UCSD-AML1 (cell line): ENCODE measurements around the gene ERN1.

Experiments used
- DNase-seq: peaks from one replicate; lab custom pipeline; 2025; ENCODE audit not compliant: unreplicated experiment; lab: John Stamatoyannopoulos, UW

ERN1 gene

DNA sequence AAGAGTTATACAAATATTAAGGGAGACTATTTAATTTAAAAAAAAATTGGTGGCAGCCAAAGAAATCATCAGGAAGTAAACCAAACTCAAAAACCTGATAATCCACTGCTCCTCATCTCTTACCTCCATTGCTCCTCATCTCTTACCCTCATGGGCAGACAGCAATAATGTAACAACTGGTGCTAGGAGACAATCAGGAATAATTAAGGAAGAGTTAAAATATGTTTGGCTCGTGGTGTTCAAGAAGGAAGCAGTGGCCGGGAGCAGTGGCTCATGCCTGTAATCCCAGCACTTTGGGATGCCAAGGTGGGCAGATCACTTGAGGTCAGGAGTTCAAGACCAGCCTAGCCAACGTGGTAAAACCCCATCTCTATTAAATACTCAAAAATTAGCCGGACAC, 18.1 kb downstream of the ERN1 start:
- no peak for DNase-seq

DNA sequence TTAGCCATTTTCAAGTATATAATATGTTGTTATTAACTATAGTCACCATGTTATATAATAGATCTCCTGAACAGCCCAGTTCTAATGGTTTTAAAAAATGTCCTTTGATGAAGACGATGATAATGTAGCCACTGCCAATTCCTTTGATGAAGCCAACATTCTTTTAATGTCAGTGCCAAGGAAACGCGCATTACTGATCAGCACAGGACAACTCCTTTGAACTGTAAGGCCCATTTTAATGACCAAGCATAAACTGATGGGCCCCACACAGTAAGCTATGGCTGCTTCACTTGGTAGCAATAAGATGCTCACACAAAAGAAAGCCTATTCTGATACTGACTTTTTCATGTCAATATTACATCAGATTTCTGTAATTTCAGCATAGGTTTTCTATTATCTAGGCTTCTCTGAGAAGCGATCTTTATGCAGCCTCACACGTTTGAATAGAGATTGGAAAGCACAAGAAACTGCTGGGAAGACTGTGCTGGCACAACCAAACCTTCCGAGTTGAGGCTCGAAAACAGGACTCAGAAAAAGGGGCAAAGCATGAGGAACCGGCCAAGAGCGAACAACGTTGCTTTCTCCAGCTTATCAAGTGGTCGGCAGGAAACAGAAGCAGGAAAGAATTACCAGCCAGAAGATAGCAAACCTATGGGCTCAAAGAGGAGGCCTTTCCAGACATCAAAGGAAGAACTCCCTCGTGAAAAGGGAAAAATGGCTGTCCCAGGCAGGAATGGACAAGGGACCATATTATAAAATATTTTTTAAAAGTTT, 19.4 kb downstream of the ERN1 start:
- DNase-seq, result peak; percentile 34

- DNase-seq, result no peak
Measured at GRCh38 chr17:64109400-64109799, 20.5 kb downstream of the ERN1 start.

DNA sequence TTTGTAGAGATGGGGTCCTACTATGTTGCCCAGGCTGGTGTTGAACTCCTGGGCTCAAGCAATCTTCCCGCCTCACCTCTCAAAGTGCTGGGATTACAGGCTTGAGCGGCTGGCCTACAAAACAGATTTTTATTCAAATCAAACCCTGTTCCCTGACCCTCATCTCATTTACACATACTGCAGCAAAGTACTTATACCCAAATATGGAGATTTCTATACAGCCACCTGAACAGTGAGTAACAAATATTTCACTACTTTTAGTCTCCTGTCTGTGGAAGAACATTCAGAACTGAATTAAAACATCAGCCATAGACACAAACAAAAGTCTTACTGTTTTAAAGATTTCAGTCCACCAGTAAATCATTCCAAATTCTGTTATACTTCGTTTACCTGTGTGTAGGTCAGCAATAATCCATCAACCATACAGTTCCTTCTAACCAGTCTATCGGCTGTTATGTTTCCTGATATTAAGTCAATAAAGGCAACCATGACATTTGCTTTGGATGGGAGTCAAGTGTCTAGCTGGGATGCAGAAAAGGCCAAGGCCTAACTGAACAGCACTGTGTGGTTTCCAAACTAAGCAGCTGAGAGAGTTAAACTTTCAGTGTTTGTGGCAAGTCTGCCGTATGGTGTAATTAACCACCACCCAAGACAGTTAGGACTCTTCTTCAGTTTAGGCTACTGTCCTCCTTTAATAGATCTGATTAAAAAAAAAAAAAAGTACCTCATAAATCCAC, 22.3 kb downstream of the ERN1 start:
- DNase-seq, result no peak

GRCh38 chr17:64106918-64107317, 23.0 kb downstream of the ERN1 start:
- DNase-seq, result no peak

DNA sequence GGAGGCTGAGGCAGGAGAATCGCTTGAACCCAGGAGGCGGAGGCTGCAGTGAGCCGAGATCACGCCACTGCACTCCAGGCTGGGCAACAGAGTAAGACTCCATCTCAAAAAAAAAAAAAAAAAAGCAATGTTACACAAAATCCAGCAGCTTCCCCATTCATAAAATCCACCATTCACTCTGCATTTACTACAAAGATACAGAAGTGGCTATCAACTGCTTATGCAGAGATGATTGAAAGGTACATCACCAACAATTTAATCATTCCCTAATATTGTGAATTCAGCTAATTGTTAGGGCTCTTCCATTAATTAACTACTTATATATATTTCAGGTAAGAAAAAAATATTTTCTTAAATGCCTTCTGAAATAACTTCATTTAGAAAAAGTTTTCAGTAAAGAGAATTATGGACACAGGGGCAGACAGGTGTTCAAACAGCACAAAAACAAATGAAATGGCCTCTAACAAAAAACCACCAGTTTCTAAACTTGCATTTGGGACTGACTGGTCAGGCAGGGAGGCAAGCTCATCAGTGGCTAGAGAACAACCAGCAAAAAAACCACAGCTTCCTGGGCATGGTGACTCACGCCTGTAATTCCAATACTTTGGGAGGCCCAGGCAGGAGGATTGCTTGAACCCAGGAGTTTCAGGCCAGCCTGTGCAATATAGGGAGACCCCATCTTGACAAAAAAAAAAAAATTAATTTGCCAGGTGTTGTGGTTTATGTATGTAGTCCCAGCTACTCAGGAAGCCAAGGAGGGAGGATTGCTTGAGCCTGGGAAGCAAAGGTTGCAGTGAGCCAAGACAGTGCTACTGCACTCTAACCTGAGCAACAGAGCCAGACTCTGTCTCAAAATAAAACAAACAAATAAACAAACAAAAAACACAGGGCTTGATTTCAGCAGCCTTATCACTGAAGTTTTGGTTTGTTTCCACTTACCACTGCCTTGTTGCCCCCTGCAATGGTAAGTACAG, 26.3 kb downstream of the ERN1 start:
- DNase-seq, result peak; percentile 37

DNA sequence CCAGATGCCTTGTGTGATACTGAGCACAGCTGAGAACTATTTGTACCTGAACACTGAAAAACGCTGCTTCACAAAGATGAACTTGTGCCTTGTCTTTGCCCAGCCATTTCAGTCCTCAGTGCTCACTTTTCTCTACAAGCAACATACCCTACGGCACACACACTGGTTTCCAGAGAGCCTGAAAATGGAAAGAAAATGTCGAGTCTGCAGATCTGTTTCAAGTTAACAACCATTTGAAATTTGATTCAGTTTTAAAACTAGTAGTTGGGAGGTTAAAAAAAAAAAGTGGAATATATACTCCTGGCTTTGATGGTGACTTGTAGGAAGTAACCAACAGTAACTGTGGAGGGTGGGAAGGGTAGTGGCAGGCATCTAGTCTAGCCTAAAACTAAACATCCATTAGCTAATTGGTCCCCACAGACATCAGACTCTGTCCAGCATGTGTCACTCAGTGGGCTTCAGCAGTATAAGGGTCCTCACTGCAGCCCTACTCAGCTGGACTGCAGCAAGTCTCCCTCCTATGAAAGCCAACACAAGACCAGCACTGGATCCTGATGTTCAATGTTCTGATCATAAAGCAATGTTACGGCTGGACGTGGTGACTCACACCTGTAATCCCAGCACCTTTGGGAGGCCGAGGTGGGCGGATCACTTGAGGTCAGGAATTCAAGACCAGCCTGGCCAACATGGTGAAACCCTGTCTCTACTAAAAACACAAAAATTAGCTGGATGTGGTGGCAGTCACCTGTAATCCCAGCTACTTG, 27.1 kb downstream of the ERN1 start:
- DNase-seq, result no peak

GRCh38 chr17:64099543-64099942, 30.4 kb downstream of the ERN1 start:
- no peak for DNase-seq

- DNase-seq, result no peak
Measured at GRCh38 chr17:64097196-64097936, 32.6 kb downstream of the ERN1 start.

DNA sequence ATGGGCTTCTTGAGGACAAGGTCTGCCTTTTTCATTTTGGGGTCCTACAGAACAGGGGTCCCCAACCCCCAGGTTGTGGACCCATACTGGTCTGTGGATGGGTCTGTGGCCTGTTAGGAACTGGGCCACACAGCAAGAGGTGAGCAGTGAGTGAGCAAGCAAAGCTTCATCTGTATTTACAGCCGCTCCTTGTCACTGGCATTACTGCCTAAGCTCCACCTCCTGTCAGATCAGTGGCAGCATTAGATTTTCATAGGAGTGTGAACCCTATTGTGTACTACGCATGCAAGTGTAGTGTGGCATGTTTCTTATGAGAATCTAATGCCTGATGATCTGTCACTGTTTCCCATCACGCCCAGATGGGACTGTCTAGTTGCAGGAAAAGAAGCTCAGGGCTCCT, 33.9 kb downstream of the ERN1 start:
- no peak for DNase-seq

- no peak for DNase-seq
Measured at GRCh38 chr17:64095144-64095882, 34.6 kb downstream of the ERN1 start.

DNA sequence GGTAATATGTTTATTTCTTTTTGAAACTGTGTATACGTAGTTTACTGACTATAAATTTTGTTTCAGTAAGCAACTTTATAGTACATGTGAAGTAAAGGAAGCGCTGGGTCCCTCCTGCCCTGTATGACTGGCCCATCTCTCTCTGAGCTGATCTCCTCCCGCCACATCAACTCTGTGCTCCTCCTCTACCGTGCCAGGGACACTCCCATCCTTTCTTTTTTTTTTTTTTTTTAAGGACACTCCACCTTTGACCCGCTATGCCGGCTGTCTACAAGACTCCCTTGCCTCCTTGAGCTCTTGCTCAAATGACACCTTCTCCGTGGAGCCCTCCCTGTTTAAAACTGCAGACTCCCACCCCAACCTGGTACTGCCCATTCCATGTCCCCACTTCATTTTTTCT, 35.5 kb downstream of the ERN1 start:
- DNase-seq, result no peak

DNA sequence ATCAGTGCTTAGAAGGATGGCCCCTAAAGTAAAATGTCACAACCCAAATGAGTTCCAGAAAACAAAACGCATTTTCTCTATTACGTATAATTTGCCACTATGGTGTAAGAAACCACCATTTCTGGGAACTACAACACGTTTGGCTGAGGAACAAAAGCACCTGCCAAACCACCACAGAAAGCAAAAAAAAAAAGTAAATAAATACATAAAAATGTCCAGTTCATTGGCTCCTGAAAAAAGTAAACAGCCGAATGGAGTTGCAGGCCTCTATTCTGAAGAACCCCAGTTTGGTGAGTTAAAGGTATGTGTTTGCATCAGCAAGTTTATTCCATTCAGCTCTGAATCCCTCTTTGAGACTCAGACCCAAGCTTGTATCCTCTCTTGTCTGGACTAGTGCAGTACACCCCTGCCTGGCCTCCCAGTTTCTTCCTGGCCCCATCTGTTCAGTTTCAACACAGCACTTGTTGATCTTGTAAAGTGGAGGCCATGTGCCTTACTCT, 36.9 kb downstream of the ERN1 start:
- DNase-seq, result no peak

DNA sequence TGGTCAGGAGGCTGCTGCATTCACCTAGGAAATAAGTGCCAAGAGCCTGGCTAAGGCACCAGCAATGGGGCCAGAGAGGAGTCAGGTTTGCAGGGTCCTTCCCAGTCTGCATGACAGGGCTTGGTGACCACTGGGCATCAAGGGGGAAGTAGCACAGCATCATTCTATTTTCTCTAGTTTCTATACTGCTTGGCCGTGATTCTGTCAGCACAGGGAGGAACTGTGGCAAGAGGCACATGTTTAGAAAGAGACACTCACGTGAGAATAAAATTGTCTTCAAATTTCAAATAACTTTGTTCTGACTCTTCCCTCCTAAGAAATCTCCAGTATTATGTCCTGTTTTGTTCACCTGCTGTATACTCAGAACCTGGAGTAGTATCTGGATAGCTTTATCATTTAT, 37.8 kb downstream of the ERN1 start:
- DNase-seq, result no peak

- DNase-seq, result no peak
Measured at GRCh38 chr17:64091571-64091970, 38.4 kb downstream of the ERN1 start.

- no peak for DNase-seq
Measured at GRCh38 chr17:64091116-64091515, 38.8 kb downstream of the ERN1 start.

DNA sequence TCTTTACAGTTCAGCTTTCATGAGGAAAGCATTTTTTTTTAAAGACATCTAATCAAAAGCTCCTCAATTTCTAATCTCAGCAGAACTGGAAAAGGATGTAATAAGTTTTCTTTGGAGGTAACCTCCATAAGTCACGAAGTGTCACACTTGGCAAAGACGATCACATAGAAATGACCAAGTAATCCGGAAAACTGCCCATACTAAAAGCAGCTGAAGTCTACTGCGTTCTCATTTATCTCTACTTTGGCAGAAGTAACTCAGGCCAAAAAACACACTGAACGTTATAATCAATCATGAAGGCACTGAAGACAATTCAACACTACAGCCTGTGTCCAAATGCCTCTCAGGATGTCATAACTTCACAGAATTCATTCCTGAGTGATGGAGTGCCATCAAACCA, 39.8 kb downstream of the ERN1 start:
- no peak for DNase-seq

- DNase-seq, result no peak
Measured at GRCh38 chr17:64087252-64088005, 42.5 kb downstream of the ERN1 start.

GRCh38 chr17:64085650-64086005, 44.3 kb downstream of the ERN1 start:
- DNase-seq, result no peak
